Measurements from ENCODE around the gene PTMS. TPM values are rescaled to one million over a fixed set of nuclear protein-coding genes. Genes with fewer than 3 reads are reported as not detected.
A peak's percentile ranks its signal among the peaks of the same experiment; 100 is the strongest.

PTMS gene
- total and polyA plus RNA-seq, 2 experiments from 2014 or later: 290 to 467 TPM

DNA sequence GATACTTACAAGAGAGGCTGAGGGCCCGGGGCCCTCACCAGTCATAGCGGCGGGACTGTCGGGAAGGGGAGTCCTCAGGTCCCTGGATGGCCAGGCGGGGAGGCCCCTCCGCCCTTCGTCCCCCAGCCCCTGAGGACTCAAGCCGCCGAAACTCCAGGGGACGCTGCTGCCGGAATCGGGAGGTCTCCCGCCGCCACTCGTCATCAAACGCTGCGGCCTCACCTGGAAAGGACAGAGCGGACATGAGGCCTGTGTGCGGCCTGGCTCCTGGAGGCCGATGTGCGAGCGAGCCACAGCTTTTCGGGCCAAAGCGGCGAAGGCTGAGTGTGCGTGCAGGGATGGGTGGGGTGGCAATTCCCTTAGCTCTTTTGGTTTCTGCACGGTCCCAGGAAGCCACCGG, 17.4 kb upstream of the PTMS start:
- Histone ChIP-seq H3K9me3 (ENCODE audit: low read depth) (no peaks in the 10 kb centered on the region), H3K4me1 (ENCODE audit: low read depth) (peaks cover under 1% of the 10 kb centered on the region), H3K27me3 (no peaks in the 10 kb centered on the region), H3K27ac (no peak overlapping the region), H3K4me3 (no peak overlapping the region), H3K36me3 (peaks cover 52% of the 10 kb centered on the region)
- DNase-seq (ENCODE audit: low read depth in 1 of 2, low spot score in 1 of 2): no peak
- TF ChIP-seq, protein P1, sequence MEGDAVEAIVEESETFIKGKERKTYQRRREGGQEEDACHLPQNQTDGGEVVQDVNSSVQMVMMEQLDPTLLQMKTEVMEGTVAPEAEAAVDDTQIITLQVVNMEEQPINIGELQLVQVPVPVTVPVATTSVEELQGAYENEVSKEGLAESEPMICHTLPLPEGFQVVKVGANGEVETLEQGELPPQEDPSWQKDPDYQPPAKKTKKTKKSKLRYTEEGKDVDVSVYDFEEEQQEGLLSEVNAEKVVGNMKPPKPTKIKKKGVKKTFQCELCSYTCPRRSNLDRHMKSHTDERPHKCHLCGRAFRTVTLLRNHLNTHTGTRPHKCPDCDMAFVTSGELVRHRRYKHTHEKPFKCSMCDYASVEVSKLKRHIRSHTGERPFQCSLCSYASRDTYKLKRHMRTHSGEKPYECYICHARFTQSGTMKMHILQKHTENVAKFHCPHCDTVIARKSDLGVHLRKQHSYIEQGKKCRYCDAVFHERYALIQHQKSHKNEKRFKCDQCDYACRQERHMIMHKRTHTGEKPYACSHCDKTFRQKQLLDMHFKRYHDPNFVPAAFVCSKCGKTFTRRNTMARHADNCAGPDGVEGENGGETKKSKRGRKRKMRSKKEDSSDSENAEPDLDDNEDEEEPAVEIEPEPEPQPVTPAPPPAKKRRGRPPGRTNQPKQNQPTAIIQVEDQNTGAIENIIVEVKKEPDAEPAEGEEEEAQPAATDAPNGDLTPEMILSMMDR (IDR thresholded peaks at IDR 0.05; ENCODE audit: low read depth, low read length): no peak

DNA sequence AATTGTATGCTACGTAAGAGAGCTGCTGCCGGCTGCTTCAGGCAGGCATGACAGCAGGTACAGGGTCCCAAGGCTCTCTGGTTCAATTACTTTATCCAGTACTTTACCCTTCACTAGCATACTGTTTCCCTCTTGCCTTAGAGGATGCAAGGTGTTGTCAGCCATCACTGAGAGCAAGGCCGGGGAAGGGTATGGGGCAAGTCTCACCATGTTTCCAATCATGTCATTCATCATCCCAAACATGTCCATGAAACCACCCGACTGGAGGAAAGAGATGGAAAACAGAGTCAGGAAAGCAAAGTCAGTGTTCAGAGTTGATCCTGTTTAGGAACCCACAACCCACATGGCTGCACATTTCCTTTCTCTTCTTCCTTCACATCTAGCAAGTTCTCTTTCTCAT, 15.7 kb upstream of the PTMS start:
- H3K9me3 ChIP-seq (ENCODE audit: low read depth): no peaks in the 10 kb centered on the region
- TF ChIP-seq, protein P1 (IDR thresholded peaks at IDR 0.05; ENCODE audit: low read depth, low read length): no peak
- no peak for DNase-seq (ENCODE audit: low read depth in 1 of 2, low spot score in 1 of 2)
- H3K4me3 ChIP-seq: no peak overlapping the region
- peaks cover 52% of the 10 kb centered on the region for H3K36me3 ChIP-seq
- no peaks in the 10 kb centered on the region for H3K27me3 ChIP-seq
- no peak overlapping the region for H3K27ac ChIP-seq
- peaks cover 9% of the 10 kb centered on the region for H3K4me1 ChIP-seq (ENCODE audit: low read depth)

DNA sequence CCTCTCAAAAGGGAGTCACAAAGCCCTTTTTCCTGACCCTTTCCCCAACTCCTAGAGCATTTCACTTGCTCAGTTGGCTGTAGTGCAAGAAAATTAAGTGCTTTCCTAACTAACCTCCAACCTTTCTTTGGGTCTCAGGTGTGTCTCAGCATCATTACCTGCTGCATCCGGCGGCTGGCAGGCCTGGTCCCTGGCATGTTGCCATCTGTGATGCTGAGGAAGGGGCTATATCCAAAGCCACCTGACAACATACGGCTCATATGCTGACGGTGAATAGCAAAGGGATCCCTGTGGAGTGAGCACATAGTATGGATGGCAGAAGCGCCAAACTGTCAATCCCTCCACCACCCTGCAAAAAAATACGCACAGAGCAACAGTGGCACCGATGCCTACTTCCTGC, 14.4 kb upstream of the PTMS start:
- Histone ChIP-seq H3K4me3 (peak overlapping the region; percentile 68), H3K27ac (peak overlapping the region; percentile 97), H3K27me3 (no peaks in the 10 kb centered on the region), H3K9me3 (ENCODE audit: low read depth) (no peaks in the 10 kb centered on the region), H3K4me1 (ENCODE audit: low read depth) (peaks cover 9% of the 10 kb centered on the region), H3K36me3 (peaks cover 48% of the 10 kb centered on the region)
- no peak for DNase-seq (ENCODE audit: low read depth in 1 of 2, low spot score in 1 of 2)
- TF ChIP-seq, protein P1 (IDR thresholded peaks at IDR 0.05; ENCODE audit: low read depth, low read length): no peak

DNA sequence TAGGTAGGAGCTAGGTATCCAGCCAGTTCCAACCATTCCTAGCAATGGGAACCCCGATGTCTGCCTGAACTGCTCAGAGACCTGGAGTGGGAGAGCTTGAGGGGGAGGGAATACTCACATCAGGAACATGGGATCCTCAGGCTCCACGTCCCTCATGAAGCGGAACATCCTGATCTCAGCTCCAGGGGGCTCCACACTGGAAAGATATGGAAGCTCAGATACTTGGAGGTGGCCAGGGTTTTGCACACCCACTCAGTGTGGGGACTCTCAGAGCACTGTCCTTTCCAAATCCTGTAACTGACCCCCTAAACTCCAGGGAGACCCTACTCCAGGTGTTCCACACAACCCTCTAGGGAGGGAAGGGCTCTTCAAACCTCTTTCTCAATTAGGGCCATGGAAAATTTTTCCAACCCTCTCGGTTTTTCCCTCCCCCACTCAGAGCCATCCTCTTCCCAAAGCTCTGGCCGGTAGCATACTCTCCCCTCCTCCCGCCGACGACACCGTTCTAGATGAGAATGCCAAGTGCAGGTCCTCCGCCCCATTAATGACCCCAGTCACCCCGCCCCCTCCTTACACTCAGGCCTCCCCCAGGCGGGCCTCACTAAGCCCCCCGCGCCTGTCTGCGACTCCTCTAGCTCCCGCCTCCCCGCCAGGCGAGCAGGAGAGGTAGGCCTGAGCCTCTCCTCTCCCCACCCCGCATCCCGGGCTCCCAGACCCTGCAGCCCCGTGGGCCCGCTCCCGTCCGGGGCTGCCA, 13.8 kb upstream of the PTMS start:
- no peaks in the 10 kb centered on the region for H3K9me3 ChIP-seq (ENCODE audit: low read depth)
- TF ChIP-seq, protein P1 (IDR thresholded peaks at IDR 0.05; ENCODE audit: low read depth, low read length): peak; percentile 50
- DNase-seq (ENCODE audit: low read depth in 1 of 2, low spot score in 1 of 2): peak; percentile 58 to 81
- H3K27me3 ChIP-seq: no peaks in the 10 kb centered on the region
- H3K36me3 ChIP-seq: peaks cover 43% of the 10 kb centered on the region
- H3K4me1 ChIP-seq (ENCODE audit: low read depth): peaks cover 14% of the 10 kb centered on the region
- H3K27ac ChIP-seq: peak overlapping the region; percentile 97
- H3K4me3 ChIP-seq: peak overlapping the region; percentile 68

DNA sequence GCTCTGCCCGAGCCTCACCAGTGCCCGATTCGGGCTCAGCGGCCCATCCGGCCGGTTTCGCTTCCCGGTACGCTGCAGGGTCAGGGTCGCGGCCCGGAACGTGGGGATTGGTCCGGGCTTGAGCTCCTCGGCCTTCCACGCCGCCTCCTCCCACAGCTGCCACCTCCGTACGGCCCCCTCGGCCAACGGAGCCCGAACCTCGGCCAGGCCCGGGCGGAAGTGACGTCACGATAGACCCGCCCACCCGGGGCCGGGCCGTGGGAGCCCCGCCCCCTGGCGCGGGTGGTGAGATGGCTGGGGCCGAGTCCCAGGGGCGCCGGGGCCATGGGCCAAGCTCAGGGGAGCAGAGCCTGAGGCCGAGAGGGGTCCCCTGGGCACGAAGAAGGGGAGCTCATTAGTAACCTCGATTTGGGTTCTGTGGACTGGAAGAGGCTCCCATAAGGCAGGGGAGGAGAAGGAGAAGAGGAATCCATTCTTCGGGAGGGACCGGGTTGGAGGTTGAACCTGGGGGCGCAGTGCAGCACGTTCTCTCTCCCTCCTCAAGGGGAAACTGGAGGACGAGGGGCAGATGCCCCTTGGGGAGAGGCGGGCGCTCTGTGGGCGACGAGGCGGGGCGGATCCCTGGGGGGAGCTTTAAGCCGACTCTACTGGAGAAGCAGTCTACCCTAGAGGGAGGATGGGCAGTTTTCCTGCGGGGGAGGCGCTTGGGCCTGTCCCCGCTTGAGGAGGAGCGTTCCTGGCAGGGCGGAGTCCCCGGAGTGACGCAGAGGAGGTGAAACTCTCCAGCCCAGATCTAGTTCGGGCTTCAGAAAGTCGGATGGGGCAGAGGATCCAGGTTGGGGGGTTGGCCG, 13.0 kb upstream of the PTMS start, which contains the start of gene MLF2:
MLF2 (minus strand) TSS at position 221 of the 851 bp plus-strand sequence. CDS start 807 bp downstream, outside the sequence.
- Histone ChIP-seq H3K36me3 (peaks cover 35% of the 10 kb centered on the region), H3K27me3 (no peaks in the 10 kb centered on the region), H3K4me1 (ENCODE audit: low read depth) (peaks cover 20% of the 10 kb centered on the region), H3K9me3 (ENCODE audit: low read depth) (no peaks in the 10 kb centered on the region), H3K27ac (peak within 1 kb of the TSS; percentile 97), H3K4me3 (peak within 1 kb of the TSS; percentile 68)
- DNase-seq (ENCODE audit: low read depth in 1 of 2, low spot score in 1 of 2): peak; percentile 96 to 100
- TF ChIP-seq, protein P1 (IDR thresholded peaks at IDR 0.05; ENCODE audit: low read depth, low read length): no peak

Measured in cardiac muscle cell (in vitro differentiated cells and primary cell).